ENCODE measurements around the gene INSM1.

- TF ChIP-seq CTCF (conservative IDR thresholded peaks at IDR 0.05 in 1 of 2, IDR thresholded peaks at IDR 0.05 in 1 of 2; ENCODE audit: low read depth in 1 of 2, low read length in 2 of 2) (no peak), EZH2 (IDR thresholded peaks at IDR 0.05; ENCODE audit: low read length, missing control alignments) (no peak)
Observed at GRCh38 chr20:20373091-20373571, 5.2 kb downstream of the INSM1 start.
